Ammon's horn (tissue), 1 donor: ENCODE measurements around the gene GPBAR1.
A peak's percentile ranks its signal among the peaks of the same experiment; 100 is the strongest.

ENCODE experiments used
- DNase-seq: peaks from one replicate; pipeline ENCODE4 v3.0.0-alpha.2; 2016; ENCODE audit warnings: low spot score

GPBAR1 gene

GRCh38 chr2:218260742-218261422, at the start of gene GPBAR1:
Gene GPBAR1 (plus strand): TSS chr2:218261015. CDS start chr2:218262725, 1,710 bp downstream.
- peak; percentile 3 for DNase-seq

GRCh38 chr2:218214116-218214515, 46.7 kb upstream of the GPBAR1 start:
- DNase-seq: no peak

- DNase-seq: no peak
Measured at GRCh38 chr2:218216336-218216673, 44.5 kb upstream of the GPBAR1 start.

- DNase-seq: peak; percentile 95
Measured at GRCh38 chr2:218216674-218217359, 44.0 kb upstream of the GPBAR1 start, which contains the start of gene ARPC2. Gene ARPC2 (plus strand): TSS chr2:218217189. CDS start chr2:218217471, 282 bp downstream.

- DNase-seq: peak; percentile 47
Measured at GRCh38 chr2:218217360-218218267, 43.2 kb upstream of the GPBAR1 start.

GRCh38 chr2:218218268-218219185, 42.3 kb upstream of the GPBAR1 start:
- no peak for DNase-seq

- no peak for DNase-seq
Measured at GRCh38 chr2:218219934-218220333, 40.9 kb upstream of the GPBAR1 start.

GRCh38 chr2:218221000-218221399, 39.8 kb upstream of the GPBAR1 start:
- peak; percentile 75 for DNase-seq

GRCh38 chr2:218223046-218223445, 37.8 kb upstream of the GPBAR1 start:
- DNase-seq: no peak

GRCh38 chr2:218224186-218224585, 36.6 kb upstream of the GPBAR1 start:
- DNase-seq: no peak

- no peak for DNase-seq
Measured at GRCh38 chr2:218226903-218227302, 33.9 kb upstream of the GPBAR1 start.

GRCh38 chr2:218228366-218229090, 32.3 kb upstream of the GPBAR1 start:
- DNase-seq: no peak

GRCh38 chr2:218229239-218229638, 31.6 kb upstream of the GPBAR1 start:
- peak; percentile 40 for DNase-seq

- no peak for DNase-seq
Measured at GRCh38 chr2:218229851-218230250, 31.0 kb upstream of the GPBAR1 start.

GRCh38 chr2:218230882-218231281, 29.9 kb upstream of the GPBAR1 start:
- no peak for DNase-seq

- DNase-seq: no peak
Measured at GRCh38 chr2:218233543-218233942, 27.3 kb upstream of the GPBAR1 start.

- DNase-seq: no peak
Measured at GRCh38 chr2:218234521-218234920, 26.3 kb upstream of the GPBAR1 start.

GRCh38 chr2:218235017-218235416, 25.8 kb upstream of the GPBAR1 start:
- no peak for DNase-seq

GRCh38 chr2:218236829-218237228, 24.0 kb upstream of the GPBAR1 start:
- DNase-seq: no peak

- DNase-seq: no peak
Measured at GRCh38 chr2:218238887-218239286, 21.9 kb upstream of the GPBAR1 start.

- DNase-seq: no peak
Measured at GRCh38 chr2:218244204-218244603, 16.6 kb upstream of the GPBAR1 start.
